HG02970 (cell line): ENCODE measurements around the gene MAP4K1.
"Not testable (repeated sequence)": the region's sequence is repeated elsewhere in the genome, so short reads cannot be mapped to it uniquely, and the experiment has no call there.

ENCODE experiments used
- ATAC-seq: cut with Tn5 transposase; IDR thresholded peaks from one replicate; pipeline ENCODE4 v1.9.1; 2021; ENCODE audit warnings: mild to moderate bottlenecking, moderate library complexity, moderate number of reproducible peaks; ENCODE audit not compliant: unreplicated experiment, low FRiP score

Gene MAP4K1

GRCh38 chr19:38579304-38579703 lies 38.4 kb downstream of the MAP4K1 start:
- not testable (repeated sequence) for ATAC-seq

- ATAC-seq = no peak
Observed at GRCh38 chr19:38577826-38578225, 39.9 kb downstream of the MAP4K1 start.

GRCh38 chr19:38571682-38572081 lies 46.1 kb downstream of the MAP4K1 start:
- no peak for ATAC-seq

- no peak for ATAC-seq
Observed at GRCh38 chr19:38569368-38569983, 48.3 kb downstream of the MAP4K1 start.

GRCh38 chr19:38565691-38566105 lies 52.1 kb downstream of the MAP4K1 start:
- no peak for ATAC-seq

- ATAC-seq = no peak
Observed at GRCh38 chr19:38564981-38565690, 52.6 kb downstream of the MAP4K1 start.

GRCh38 chr19:38563475-38563874 lies 54.3 kb downstream of the MAP4K1 start:
- no peak for ATAC-seq

- ATAC-seq = no peak
Observed at GRCh38 chr19:38562096-38562495, 55.7 kb downstream of the MAP4K1 start.

GRCh38 chr19:38561658-38562057 lies 56.1 kb downstream of the MAP4K1 start:
- ATAC-seq = no peak

- no peak for ATAC-seq
Observed at GRCh38 chr19:38561053-38561606, 56.6 kb downstream of the MAP4K1 start.

- ATAC-seq = peak; percentile 59
Observed at GRCh38 chr19:38559428-38560401, 58.0 kb downstream of the MAP4K1 start.

GRCh38 chr19:38558933-38559332 lies 58.8 kb downstream of the MAP4K1 start:
- ATAC-seq = not testable (repeated sequence)

GRCh38 chr19:38557205-38557799 lies 60.5 kb downstream of the MAP4K1 start:
- ATAC-seq = no peak

- no peak for ATAC-seq
Observed at GRCh38 chr19:38556521-38557174, 61.1 kb downstream of the MAP4K1 start.

GRCh38 chr19:38555200-38555599 lies 62.6 kb downstream of the MAP4K1 start:
- ATAC-seq = no peak

GRCh38 chr19:38554676-38555141 lies 63.0 kb downstream of the MAP4K1 start:
- ATAC-seq = no peak

GRCh38 chr19:38553239-38553638 lies 64.5 kb downstream of the MAP4K1 start:
- not testable (repeated sequence) for ATAC-seq

GRCh38 chr19:38551450-38551813 lies 66.3 kb downstream of the MAP4K1 start:
- ATAC-seq = no peak

- no peak for ATAC-seq
Observed at GRCh38 chr19:38550376-38550775, 67.4 kb downstream of the MAP4K1 start.

- ATAC-seq = no peak
Observed at GRCh38 chr19:38549942-38550341, 67.8 kb downstream of the MAP4K1 start.
